Transverse colon (tissue), 4 donors: ENCODE results near the gene FBXL13.

Source experiments
- CTCF ChIP-seq, 5 experiments: fragments of 200-600 bp in 3 of 5; fragments of 450-650 bp in 2 of 5; sonication (generic) in 3 of 5; IDR thresholded peaks; 1 replicate in 2 of 5; 2 replicates in 3 of 5; pipeline ENCODE4 v1.5.1; 2016 to 2017; ENCODE audit warnings: antibody characterized with exemption in 5 of 5, inconsistent platforms in 3 of 5, mild to moderate bottlenecking in 2 of 5, moderate library complexity in 1 of 5
- EP300 ChIP-seq: sonication (generic); formaldehyde crosslinking; IDR thresholded peaks from one replicate; pipeline ENCODE4 v1.6.1; 2017; ENCODE audit warnings: antibody characterized with exemption, low read depth
- POLR2A ChIP-seq: fragments of 450-650 bp; IDR thresholded peaks from one replicate; pipeline ENCODE4 v1.6.1; 2016; ENCODE audit warnings: antibody characterized with exemption, mild to moderate bottlenecking, moderate library complexity
- POLR2AphosphoS5 ChIP-seq, 3 donors: sonication (generic); formaldehyde crosslinking; IDR thresholded peaks; one replicate each; pipeline ENCODE4 v1.6.1; 2016; ENCODE audit warnings: antibody characterized with exemption in 3 of 3

- TF ChIP-seq CTCF (IDR thresholded peaks at IDR 0.05) (no peak), POLR2A (no peak), EP300 (no peak), POLR2AphosphoS5 (IDR thresholded peaks at IDR 0.05) (no peak)
Measured at GRCh38 chr7:103121641-103122040, 47.0 kb upstream of the FBXL13 start.
